ENCODE results near the gene ELMO1.

Gene ELMO1

GRCh38 chr7:36904802-36905201 is 543.9 kb downstream of the ELMO1 start:
- no peak overlapping the region for H3K27ac ChIP-seq
- DNase-seq, result no peak
- intact Hi-C loops (cut with DNase I; ENCODE audit: low total_unique reads), result no loop called here

GRCh38 chr7:36904101-36904500 is 544.6 kb downstream of the ELMO1 start:
- intact Hi-C loops (cut with DNase I; ENCODE audit: low total_unique reads), result no loop called here
- H3K27ac ChIP-seq, result no peak overlapping the region
- no peaks in the 10 kb centered on the region for H3K27me3 ChIP-seq

More at GRCh38 chr7:36904802-36905201, 543.9 kb downstream of the ELMO1 start:
- no peak for TF ChIP-seq CTCF (IDR thresholded peaks at IDR 0.05)
- H3K9me3 ChIP-seq, result no peaks in the 10 kb centered on the region
- no peaks in the 10 kb centered on the region for H3K4me1 ChIP-seq
- no peaks in the 10 kb centered on the region for H3K27me3 ChIP-seq
- H3K4me3 ChIP-seq, result no peak overlapping the region
- H3K36me3 ChIP-seq, result no peaks in the 10 kb centered on the region

GRCh38 chr7:36900988-36901710 is 547.5 kb downstream of the ELMO1 start:
- H3K4me3 ChIP-seq, result no peak overlapping the region
- no peak overlapping the region for H3K27ac ChIP-seq
- no peaks in the 10 kb centered on the region for H3K36me3 ChIP-seq
- no peak for DNase-seq
- no peak for TF ChIP-seq CTCF (IDR thresholded peaks at IDR 0.05)
- no peaks in the 10 kb centered on the region for H3K4me1 ChIP-seq
- no peaks in the 10 kb centered on the region for H3K27me3 ChIP-seq
- H3K9me3 ChIP-seq, result no peaks in the 10 kb centered on the region
- intact Hi-C loops (cut with DNase I; ENCODE audit: low total_unique reads), result no loop called here

More at GRCh38 chr7:36904101-36904500, 544.6 kb downstream of the ELMO1 start:
- TF ChIP-seq CTCF (IDR thresholded peaks at IDR 0.05), result no peak
- no peaks in the 10 kb centered on the region for H3K36me3 ChIP-seq
- no peaks in the 10 kb centered on the region for H3K4me1 ChIP-seq
- no peak overlapping the region for H3K4me3 ChIP-seq
- DNase-seq, result no peak
- no peaks in the 10 kb centered on the region for H3K9me3 ChIP-seq

GRCh38 chr7:36898186-36898585 is 550.5 kb downstream of the ELMO1 start:
- Histone ChIP-seq H3K36me3 (peaks cover 0 to 2% (median 0%) of the 10 kb centered on the region in 3 donors), H3K27me3 (no peaks in the 10 kb centered on the region), H3K9me3 (no peaks in the 10 kb centered on the region), H3K4me3 (no peak overlapping the region), H3K4me1 (no peaks in the 10 kb centered on the region), H3K27ac (no peak overlapping the region)
- intact Hi-C loops (cut with DNase I; ENCODE audit: low total_unique reads), result no loop called here
- DNase-seq, result no peak
- no peak for TF ChIP-seq CTCF (IDR thresholded peaks at IDR 0.05)

- H3K4me3 ChIP-seq, result no peak overlapping the region
- no peaks in the 10 kb centered on the region for H3K4me1 ChIP-seq
- no peaks in the 10 kb centered on the region for H3K9me3 ChIP-seq
- no peak overlapping the region for H3K27ac ChIP-seq
- peaks cover 0 to 4% (median 0%) of the 10 kb centered on the region in 3 donors for H3K36me3 ChIP-seq
- intact Hi-C loops (cut with DNase I; ENCODE audit: low total_unique reads), result no loop called here
- no peaks in the 10 kb centered on the region for H3K27me3 ChIP-seq
- TF ChIP-seq CTCF (IDR thresholded peaks at IDR 0.05), result no peak
- no peak for DNase-seq
These were observed 551.6 kb downstream of the ELMO1 start for GRCh38 chr7:36896956-36897590.

All from tibial artery (tissue), 4 donors.